NCI-H748 (cell line): ENCODE results near the gene COX19.

Experiments used
- DNase-seq: peaks from one replicate; lab custom pipeline; 2025; ENCODE audit not compliant: unreplicated experiment; lab: John Stamatoyannopoulos, UW

COX19 gene

DNA sequence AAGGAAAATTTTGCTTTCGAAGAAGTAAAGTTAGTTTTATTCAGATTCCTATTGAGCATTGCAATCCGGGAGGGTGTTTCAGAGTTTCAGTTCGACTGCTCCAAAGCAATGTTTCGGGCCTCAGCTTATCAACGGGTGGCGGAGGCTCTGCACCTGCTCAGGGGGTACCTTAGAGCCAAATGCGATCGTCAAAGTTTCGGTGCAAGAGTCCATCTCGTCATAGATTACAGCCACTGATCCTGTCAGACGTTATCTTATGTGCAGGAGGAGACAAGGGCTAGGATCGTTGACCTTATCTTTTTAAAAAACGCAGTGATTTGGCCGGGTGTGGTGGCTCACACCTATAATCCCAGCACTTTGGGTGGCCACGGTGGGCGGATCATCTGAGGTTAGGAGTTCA, 3.8 kb upstream of the COX19 start:
- DNase-seq: no peak

DNA sequence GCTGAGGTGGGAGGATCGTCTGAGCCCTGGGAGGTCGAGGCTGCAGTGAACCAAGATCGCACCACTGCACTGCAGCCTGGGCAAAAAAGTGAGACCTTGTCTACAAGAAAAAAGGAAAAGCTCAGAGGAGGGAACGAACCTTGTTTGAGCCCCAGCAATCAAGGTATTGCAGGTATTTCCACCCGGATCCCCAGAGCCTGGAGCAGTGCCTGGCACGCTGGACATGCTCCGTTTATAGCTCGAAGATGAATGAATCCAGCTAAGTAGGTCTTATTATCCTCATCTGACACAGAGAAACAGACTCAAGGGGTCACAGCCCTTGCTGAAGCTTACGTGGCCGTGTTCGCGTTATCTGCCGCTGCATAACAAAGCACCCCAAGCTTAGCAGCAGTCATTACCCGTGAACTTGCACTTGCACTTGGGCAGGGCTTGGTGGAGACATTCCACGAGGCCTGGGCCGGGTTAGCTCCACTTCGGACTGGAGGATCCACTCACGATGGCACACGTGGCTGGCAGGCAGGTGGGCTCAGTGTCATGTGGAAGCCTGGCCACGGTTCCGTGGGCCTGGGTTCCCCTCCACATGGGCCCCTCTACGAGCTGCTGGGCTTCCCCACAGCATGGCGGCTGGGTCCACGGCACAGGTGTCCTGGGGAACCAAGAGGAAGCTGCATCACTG, 3.2 kb upstream of the COX19 start:
- DNase-seq: no peak

DNA sequence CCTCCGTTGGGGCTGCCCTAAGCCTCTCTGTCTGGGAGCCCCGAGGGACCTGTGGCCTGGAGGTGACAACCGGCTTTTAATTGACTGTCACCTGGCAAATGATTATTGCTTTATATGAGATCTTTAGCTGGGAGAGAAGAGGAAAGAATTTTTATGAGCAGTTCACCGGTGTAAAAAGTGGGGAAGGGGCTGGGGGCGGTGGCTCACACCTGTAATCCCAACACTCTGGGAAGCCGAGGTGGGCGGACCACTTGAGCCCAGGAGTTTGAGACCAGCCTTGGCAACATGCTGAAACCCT, 2.6 kb upstream of the COX19 start:
- no peak for DNase-seq

DNA sequence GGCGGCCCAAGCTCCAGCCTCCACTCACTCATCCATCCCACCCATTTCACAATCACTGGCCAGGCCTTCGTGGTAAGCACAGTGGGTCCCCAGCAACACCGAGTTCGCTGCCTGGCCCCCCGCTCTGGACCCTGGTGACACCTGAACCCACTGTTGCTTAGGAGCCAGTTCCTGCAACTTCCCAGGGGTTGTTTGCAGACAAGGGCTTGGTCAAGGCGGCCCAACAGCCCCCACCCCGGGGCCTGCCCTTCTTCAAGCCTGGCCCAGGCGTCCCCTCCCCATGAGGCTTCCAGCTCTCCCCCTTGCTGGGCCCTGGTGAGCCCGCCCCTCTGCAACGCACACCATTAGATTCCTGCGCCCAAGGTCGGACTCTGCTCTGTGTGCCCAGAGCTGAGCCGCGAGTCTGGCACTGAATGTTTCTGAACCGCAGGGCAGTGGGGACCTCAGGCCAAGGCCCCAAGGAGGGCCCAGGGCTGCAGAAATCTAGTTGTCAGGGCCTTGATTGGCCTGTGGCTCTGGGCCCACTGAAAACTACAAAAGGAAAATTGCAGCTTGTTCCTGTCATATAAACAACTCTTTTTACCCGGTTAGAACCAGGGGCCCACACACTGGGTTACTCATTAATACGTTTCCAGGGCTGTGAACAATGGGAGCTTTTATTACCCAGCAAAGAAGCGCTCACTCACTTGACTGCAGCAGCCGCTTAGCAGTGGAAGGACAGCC, 2.1 kb upstream of the COX19 start:
- DNase-seq: no peak

DNA sequence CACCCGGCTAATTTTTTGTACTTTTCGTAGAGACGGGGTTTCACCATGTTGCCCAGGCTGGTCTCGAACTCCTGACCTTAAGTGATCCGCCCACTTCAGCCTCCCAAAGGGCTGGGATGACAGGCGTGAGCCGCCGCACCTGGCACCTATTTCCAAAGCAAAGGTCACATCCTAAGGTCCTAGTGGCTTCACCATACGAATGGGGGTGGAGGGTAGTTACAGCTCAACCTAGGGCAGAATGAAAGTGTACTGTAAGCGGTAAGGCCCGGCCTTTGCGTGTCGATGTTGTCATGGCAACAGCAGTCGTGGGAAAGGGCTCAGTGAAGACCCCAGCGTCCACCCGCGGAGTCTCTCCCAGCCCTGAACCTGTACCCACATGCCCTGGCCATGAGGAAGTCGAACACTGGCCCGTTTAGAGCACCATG, 1.6 kb upstream of the COX19 start:
- DNase-seq: no peak

DNA sequence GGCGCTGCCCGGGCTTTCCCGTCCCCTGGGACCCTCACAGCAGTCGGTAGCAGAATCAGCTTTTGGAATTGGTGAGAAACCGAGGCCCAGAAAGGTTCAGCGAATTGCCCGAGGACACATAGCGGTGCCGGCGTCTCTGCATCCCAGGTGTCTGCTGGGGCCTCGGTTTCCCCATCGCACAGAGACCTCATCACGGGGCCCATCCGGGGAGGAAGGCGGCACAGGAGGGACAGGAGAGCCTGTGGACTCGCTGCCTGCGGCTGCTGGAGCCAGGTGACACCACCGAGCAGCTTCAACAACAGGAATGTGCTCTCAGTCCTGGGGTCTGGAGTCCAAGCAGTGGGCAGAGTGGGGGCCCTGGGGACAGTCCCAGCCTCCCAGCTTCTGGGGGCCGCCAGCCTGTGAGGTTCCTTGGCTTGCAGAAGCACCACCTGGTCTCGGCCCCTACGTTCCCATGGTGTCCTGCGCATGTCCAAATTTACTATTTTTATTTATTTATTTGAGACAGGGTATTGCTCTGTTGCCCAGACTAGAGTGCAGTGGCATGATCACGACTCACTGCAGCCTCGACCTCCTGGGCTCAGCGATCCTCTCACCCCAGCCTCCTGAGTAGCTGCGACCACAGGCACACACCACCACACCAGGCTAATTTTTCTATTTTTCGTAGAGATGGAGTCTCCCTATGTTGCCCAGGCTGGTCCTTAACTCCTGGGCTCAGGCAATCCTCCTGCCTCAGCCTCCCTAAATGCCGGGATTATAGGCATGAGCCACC, 539 bp upstream of the COX19 start:
- DNase-seq: no peak

DNA sequence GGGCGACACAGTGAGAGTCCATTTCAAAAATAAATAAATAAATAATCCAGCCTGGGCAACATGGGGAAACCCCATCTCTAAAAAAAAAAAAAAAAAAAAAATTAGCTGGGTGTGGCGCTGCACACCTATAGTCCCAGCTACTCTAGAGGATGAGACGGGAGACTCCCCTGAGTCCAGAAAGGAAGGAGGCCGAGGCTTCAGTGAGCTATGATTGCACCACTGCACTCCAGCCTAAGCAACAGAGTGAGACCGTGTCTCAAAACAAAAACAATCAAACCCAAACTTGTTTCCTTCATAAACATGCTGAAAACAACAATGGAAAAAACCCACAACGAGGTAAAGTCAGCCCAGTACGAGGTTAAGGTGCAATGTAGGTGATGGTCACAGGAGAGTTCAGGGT, 1.2 kb downstream of the COX19 start:
- DNase-seq: no peak

DNA sequence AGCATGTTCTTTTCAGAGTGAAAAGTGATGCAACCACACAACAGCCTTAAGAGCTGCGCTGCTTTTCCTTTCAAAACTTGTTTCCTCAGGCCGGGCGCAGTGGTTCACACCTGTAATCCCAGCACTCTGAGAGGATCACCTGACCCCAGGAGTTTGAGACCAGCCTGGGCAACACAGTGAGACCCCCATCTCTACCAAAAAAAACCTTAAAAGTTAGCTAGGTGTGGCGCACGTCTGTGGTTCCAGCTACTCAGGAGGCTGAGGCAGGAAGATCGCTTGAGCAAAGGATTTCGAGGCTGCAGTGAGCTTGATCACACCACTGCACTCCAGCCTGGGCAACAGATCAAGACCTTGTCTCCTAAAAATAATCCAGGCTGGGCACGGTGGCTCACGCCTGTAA, 2.0 kb downstream of the COX19 start:
- DNase-seq: no peak

DNA sequence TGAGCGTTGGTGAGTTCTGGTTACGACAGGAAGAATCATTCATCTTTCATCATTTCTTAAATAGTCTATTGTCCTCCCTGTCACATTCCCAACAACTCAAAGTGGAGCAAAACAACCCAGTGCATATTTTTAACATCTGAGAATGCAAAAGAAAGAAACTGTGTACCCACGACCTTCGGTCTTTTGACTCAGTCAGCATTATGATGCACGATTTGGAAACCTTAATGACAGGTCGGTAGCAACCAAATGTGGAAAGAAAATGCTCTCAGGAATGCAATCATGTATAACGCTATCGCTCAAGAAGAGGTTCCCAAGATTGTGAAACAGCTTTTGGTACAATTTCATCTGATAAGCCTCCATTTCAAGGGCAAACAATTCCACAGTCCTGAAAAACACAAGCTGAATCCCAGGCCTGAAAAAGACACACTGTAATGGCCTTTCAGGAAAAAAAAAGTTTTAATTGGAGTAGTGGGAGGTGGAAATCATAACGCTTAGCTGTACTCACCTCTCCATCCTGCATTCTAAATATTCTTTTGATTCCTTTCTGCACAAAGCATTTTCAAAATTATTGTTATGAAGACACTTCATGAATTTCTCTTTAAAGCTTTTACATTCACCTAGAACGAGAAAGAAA, 2.6 kb downstream of the COX19 start:
- no peak for DNase-seq

DNA sequence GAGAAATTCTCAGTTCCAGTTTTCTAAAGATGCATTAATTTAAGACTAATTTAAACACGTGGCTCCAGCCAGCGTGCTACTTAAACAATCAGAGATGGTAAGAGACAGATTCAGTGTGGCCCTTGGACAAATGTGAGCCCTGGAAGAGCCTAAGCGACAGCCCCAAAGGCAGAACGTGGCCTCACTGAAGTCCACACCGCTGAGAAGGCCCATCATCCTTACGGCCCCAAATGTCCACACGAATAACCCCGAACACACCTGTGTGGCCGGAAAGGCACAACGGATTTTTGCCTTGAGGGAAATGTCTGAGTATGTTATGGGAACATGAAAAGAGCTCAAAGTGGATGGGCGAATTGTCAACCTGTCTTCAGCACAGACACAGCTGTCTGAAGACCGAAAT, 3.2 kb downstream of the COX19 start:
- DNase-seq: no peak

DNA sequence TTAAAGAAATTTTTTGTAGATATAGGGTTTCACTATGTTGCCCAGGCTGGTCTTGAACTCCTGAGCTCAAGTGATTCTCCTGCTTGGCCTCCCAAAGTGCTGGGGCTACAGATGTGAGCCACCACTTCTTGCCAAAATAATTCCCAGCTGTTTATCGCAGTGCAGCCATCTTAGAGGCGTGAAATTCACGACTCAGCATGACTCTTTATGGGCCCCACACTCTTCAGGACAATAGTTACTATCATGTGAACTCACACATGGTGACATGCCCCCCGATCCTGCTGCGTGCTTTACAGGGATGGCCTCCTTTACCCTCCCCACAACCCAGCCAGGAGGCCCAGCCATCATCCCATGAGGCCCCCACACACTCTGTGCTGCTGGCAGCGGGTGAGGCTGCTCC, 4.6 kb downstream of the COX19 start:
- no peak for DNase-seq

DNA sequence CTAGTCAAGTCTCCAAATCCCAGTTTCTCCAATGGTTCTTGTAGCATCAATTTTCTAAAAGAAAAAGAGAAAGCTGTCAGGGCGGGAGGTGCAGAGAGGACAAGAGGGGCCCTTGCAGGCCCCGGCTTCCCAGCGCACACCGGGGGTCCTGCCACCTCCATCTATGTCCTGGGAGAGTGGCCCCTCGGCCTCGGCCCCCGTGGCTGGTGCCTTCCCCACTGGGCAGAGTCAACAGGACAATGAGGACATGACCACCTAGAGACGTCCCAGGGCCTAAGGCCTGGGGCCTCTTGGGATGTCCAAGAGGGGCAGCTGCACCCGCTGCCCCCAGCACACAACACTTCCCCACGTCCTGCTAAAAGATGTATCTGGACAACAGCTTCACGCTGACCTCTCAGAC, 5.9 kb downstream of the COX19 start:
- no peak for DNase-seq

DNA sequence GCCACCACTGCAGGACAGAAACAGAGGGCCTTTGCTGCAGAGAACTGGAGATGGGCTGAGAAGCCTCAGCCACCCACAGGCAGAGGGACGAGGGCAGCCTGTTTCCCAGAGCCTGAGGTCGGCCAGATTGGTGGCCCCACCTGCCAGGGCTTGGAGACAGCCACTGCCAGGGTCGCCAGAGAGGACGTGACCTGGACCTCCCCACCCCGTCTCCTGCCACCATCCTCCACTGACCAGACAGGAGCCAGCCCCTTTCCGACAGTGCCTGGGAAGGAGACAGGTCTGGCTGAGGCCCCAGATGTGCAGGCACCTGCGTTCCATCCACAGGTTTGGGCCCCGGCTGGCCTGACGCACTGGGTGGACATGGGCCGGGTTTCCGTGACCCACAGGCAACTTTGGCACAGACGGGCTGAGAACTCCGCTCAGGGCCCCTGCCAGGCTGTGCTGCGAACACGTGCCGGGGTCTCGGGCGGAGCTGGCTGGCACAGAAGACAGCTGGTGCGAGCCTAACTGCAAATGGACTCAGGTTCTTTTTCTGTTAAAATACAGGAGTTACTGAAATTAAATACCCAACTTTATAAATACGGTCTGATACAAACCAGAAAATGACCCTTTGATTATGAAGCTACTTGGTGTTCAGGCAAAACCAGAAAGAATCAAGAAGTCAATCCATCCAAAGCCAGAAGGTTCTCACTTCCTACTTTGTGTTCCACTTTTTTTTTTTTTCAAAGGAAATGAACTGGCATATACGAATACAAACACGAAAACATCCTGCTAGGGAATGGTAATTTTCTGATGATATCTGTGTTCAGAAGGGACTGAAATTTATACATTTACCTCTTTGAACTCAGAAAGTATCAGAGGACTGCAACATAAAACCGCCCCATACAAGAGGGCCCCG, 6.9 kb downstream of the COX19 start:
- no peak for DNase-seq

DNA sequence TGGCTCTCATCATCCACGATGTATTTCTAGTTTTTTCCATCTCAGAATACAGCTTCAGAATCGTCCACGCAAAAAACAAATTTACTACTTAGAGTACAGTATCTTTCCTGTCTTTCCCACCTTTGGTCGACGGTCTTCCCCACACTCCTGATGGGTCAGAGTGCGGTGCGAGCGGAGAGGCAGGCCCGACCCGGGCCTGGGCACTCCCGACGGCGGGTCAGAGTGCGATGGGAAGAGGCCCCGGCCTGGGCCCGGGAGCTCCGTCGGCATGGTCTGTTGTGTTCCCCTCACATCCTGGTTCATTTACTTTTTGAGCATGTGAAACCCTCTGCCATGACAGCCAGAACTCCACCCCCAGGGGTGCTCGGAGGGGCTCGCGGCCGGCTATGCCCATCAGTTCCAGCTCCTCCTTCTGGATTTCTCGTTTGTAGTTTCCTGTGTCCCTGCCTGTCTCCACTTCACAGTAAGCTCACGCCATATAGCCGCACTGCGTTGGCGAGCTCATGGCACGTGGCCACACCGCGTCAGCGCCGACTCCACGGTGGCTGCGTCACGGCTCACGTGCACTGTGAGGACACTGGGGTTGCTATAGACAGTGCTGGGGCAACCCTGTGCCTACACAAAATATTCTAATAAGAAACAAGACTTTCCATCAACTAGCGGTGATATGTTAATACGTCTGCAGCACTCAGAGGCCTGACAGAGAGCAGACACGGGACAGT, 7.8 kb downstream of the COX19 start:
- DNase-seq: no peak

DNA sequence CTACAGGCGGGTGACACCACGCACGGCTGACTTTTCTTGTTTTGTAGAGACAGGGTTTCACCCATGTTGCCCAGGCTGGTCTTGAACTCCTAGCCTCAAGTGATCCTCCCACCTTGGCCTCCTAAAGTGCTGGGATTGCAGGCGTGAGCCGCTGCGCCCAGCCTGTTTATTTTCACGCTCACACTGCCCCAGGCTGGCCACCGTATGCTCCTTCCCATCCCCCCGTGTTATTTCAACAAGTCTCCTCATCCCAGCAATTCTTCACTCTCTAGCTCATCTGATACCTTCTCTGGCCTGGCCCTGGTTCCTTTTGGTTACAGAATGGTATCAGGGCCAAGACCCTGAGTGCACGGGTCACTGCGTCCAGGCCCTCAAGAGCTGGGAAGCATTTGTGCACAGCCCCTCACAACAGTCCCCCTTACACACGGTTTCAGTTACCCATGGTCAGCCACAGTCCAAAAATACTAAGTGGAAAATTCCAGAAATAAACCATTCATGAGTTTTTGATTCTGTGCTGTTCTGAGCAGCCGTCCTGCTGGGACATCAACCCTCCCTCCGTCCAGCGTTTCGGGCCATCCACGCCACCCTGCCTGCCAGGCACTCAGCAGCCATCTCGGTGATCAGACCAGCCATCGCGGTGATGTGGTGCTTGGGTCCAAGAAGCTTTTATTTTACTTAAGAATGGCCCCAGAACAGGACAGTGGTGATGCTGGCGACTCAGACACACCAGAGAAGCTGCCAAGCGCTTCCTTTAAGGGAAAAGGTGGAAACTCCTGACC, 8.9 kb downstream of the COX19 start:
- DNase-seq: no peak

DNA sequence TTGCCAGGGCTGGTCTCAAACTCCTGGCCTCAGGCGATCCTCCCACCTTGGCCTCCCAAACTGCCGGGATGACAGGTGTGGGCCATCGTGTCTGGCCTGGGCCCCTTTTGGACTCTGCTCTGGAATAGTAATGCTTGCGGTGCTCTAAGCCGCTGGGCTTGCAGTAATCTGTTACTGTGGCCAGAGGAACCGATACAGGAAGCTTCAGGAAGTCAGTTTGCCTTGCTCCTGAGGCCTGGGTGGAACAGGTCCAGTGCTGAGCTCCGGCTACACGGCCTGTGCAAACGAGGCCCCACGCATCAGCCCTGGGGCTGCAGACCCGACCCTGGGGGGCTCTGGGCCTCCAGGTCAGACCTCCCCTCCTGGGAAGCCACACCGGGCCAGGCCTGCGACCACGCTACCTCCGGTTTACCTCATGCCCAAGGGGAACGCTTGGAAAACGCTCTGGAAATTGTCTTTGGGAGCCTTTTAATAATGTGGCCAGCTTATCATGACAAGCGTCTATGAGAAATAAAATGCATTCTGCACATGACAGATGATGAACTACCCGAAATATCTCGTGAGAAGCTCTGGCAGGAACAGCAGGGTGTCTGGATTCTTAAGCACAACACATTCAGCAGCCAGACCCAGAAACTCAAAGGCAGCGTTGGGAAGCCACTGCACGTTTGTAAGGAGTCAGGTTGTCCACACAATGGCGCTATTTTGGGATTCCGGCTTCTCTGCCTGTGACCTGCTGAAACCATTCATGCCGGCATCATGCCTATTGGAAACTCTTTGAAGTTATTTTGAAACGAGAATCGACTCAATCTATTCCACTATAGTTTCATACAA, 10.7 kb downstream of the COX19 start:
- peak; percentile 30 for DNase-seq

DNA sequence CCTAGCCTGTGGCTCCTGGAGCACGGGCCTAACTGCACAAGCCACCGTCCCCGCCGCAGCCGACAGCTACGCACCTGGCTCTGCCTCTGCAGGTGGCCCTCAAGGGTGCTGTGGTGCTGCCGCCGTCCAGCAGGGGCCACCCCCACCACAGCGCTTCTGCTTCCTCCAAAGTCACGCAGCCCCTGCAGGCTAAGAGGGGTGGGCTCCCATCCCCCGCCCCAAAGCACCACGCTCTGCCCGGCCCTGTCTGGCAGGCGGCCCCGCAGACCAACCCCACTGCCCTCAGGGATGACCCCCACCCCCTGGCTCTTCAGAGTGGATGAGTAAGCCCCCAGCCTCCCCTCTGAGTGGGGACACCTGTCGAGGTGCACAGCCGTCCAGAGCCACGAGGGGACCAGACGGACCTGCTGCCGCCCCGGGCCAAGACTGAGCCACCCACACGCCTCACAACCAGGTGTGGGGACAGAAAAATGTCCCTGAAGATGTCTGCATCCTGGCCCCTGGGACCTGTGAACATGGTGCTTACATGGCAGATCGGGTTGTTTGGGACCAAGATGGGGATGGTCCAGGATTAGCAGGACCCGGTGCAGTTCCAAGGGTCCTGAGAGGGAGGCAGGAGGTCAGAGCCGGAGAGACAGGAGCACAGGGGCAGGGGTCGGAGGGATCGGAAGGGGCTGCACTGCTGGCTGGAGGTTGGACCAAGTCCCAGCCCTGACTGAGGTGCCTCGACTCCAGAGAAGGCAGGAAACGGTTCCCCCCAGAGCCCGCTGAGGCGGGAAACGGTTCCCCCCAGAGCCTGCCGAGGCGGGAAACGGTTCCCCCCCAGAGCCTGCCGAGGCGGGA, 11.9 kb downstream of the COX19 start:
- DNase-seq: no peak
